ENCODE data around the gene TNPO1.

TNPO1 gene

GRCh38 chr5:72848474-72849428 lies 32.3 kb downstream of the TNPO1 start:
- peak overlapping the region; percentile 86 for H3K4me3 ChIP-seq (ENCODE audit: low read depth, low read length)
- DNase-seq (ENCODE audit: low read depth): no peak
- no peak for TF ChIP-seq CTCF (IDR thresholded peaks at IDR 0.05; ENCODE audit: control insufficient read depth, extremely low read depth, insufficient read depth)

GRCh38 chr5:72849546-72849945 lies 33.1 kb downstream of the TNPO1 start:
- TF ChIP-seq CTCF (IDR thresholded peaks at IDR 0.05; ENCODE audit: control insufficient read depth, extremely low read depth, insufficient read depth): no peak

GRCh38 chr5:72850113-72850512 lies 33.7 kb downstream of the TNPO1 start:
- H3K4me3 ChIP-seq (ENCODE audit: low read depth, low read length): no peak overlapping the region; the same call in 1 of the 2 replicates
- no peak for TF ChIP-seq CTCF (IDR thresholded peaks at IDR 0.05; ENCODE audit: control insufficient read depth, extremely low read depth, insufficient read depth)

More at GRCh38 chr5:72849546-72849945, 33.1 kb downstream of the TNPO1 start:
- DNase-seq (ENCODE audit: low read depth): no peak
- H3K4me3 ChIP-seq (ENCODE audit: low read depth, low read length): peak overlapping the region; percentile 86

GRCh38 chr5:72852356-72852755 lies 35.9 kb downstream of the TNPO1 start:
- H3K4me3 ChIP-seq (ENCODE audit: low read depth, low read length): no peak overlapping the region
- TF ChIP-seq CTCF (IDR thresholded peaks at IDR 0.05; ENCODE audit: control insufficient read depth, extremely low read depth, insufficient read depth): no peak
- DNase-seq (ENCODE audit: low read depth): no peak

More at GRCh38 chr5:72850113-72850512, 33.7 kb downstream of the TNPO1 start:
- no peak for DNase-seq (ENCODE audit: low read depth)

- no peak for DNase-seq (ENCODE audit: low read depth)
- TF ChIP-seq CTCF (IDR thresholded peaks at IDR 0.05; ENCODE audit: control insufficient read depth, extremely low read depth, insufficient read depth): no peak
- no peak overlapping the region for H3K4me3 ChIP-seq (ENCODE audit: low read depth, low read length)
These were observed 38.0 kb downstream of the TNPO1 start for GRCh38 chr5:72854419-72854818.

- no peak overlapping the region for H3K4me3 ChIP-seq (ENCODE audit: low read depth, low read length)
- no peak for DNase-seq (ENCODE audit: low read depth)
- TF ChIP-seq CTCF (IDR thresholded peaks at IDR 0.05; ENCODE audit: control insufficient read depth, extremely low read depth, insufficient read depth): no peak
These were observed 39.4 kb downstream of the TNPO1 start for GRCh38 chr5:72855821-72856220.
